NT2/D1 (cell line): ENCODE data around the gene BRD9.

ENCODE experiments used
- SUZ12 ChIP-seq: IDR thresholded peaks from 2 replicates; pipeline ENCODE4 v1.6.1; 2011; ENCODE audit not compliant: insufficient read length, insufficient read depth; ENCODE audit errors: extremely low read depth
- YY1 ChIP-seq: IDR thresholded peaks from 2 replicates; pipeline ENCODE4 v1.6.1; 2011; ENCODE audit not compliant: insufficient read length, insufficient read depth
- ZNF274 ChIP-seq: IDR thresholded peaks from 2 replicates; pipeline ENCODE4 v1.6.1; 2011; ENCODE audit warnings: mild to moderate bottlenecking, low read depth, low read length

- TF ChIP-seq ZNF274: no peak
- TF ChIP-seq SUZ12: no peak
- TF ChIP-seq YY1: no peak
These were observed 76.4 kb downstream of the BRD9 start for GRCh38 chr5:816176-816575.
